ENCODE data around the gene SFT2D3. TPM values are rescaled to one million over a fixed set of nuclear protein-coding genes. Genes with fewer than 3 reads are reported as not detected.
A peak's percentile ranks its signal among the peaks of the same experiment; 100 is the strongest.

The SFT2D3 gene
- total RNA-seq, 2 experiments from 2014 or later: 3.9 to 4.4 TPM

- Mint-ChIP-seq H3K27me3 (peaks cover 56% of the 10 kb centered on the region), H3K4me3 (no peak overlapping the region), H3K36me3 (no peaks in the 10 kb centered on the region), H3K9me3 (no peaks in the 10 kb centered on the region), H3K27ac (no peak overlapping the region), H3K4me1 (peaks cover 5% of the 10 kb centered on the region)
- no peak for DNase-seq
These were observed 27.8 kb upstream of the SFT2D3 start for GRCh38 chr2:127673291-127674069.

- H3K27me3 Mint-ChIP-seq: peaks cover 52% of the 10 kb centered on the region
- H3K4me1 Mint-ChIP-seq: peaks cover 5% of the 10 kb centered on the region
- H3K4me3 Mint-ChIP-seq: peak overlapping the region; percentile 68
- no peak overlapping the region for H3K27ac Mint-ChIP-seq
- H3K9me3 Mint-ChIP-seq: no peaks in the 10 kb centered on the region
- H3K36me3 Mint-ChIP-seq: no peaks in the 10 kb centered on the region
- DNase-seq: peak; percentile 36
These were observed 26.8 kb upstream of the SFT2D3 start for GRCh38 chr2:127674241-127675209.

- Mint-ChIP-seq H3K4me1 (peaks cover 5% of the 10 kb centered on the region), H3K27me3 (peaks cover 41% of the 10 kb centered on the region), H3K9me3 (no peaks in the 10 kb centered on the region), H3K4me3 (peak within 1 kb of the TSS; percentile 68), H3K36me3 (no peaks in the 10 kb centered on the region), H3K27ac (no peak within 1 kb of the TSS)
- no peak for DNase-seq
These were observed 25.7 kb upstream of the SFT2D3 start, which contains the start of gene LIMS2 for GRCh38 chr2:127675331-127676261. Gene LIMS2 (minus strand): TSS chr2:127675530. CDS start chr2:127675024, 506 bp downstream.

- no peaks in the 10 kb centered on the region for H3K9me3 Mint-ChIP-seq
- H3K27me3 Mint-ChIP-seq: peaks cover 40% of the 10 kb centered on the region
- peaks cover 5% of the 10 kb centered on the region for H3K4me1 Mint-ChIP-seq
- H3K4me3 Mint-ChIP-seq: no peak overlapping the region
- DNase-seq: no peak
- H3K36me3 Mint-ChIP-seq: no peaks in the 10 kb centered on the region
- H3K27ac Mint-ChIP-seq: no peak overlapping the region
These were observed 24.4 kb upstream of the SFT2D3 start for GRCh38 chr2:127676906-127677305.

- H3K4me3 Mint-ChIP-seq: no peak overlapping the region
- H3K9me3 Mint-ChIP-seq: no peaks in the 10 kb centered on the region
- H3K4me1 Mint-ChIP-seq: peaks cover 5% of the 10 kb centered on the region
- H3K27me3 Mint-ChIP-seq: peaks cover 26% of the 10 kb centered on the region
- no peak for DNase-seq
- H3K27ac Mint-ChIP-seq: no peak overlapping the region
- no peaks in the 10 kb centered on the region for H3K36me3 Mint-ChIP-seq
These were observed 22.8 kb upstream of the SFT2D3 start for GRCh38 chr2:127678531-127678930.

- Mint-ChIP-seq H3K36me3 (no peaks in the 10 kb centered on the region), H3K27ac (no peak overlapping the region), H3K4me1 (peaks cover 5% of the 10 kb centered on the region), H3K4me3 (no peak overlapping the region), H3K9me3 (no peaks in the 10 kb centered on the region), H3K27me3 (peaks cover 22% of the 10 kb centered on the region)
- no peak for DNase-seq
These were observed 22.3 kb upstream of the SFT2D3 start for GRCh38 chr2:127678991-127679390.

GRCh38 chr2:127679680-127680361 is 21.5 kb upstream of the SFT2D3 start:
- no peak overlapping the region for H3K4me3 Mint-ChIP-seq
- H3K27me3 Mint-ChIP-seq: peaks cover 15% of the 10 kb centered on the region
- H3K9me3 Mint-ChIP-seq: no peaks in the 10 kb centered on the region
- no peaks in the 10 kb centered on the region for H3K36me3 Mint-ChIP-seq
- DNase-seq: no peak
- no peak overlapping the region for H3K27ac Mint-ChIP-seq
- peaks cover 1% of the 10 kb centered on the region for H3K4me1 Mint-ChIP-seq

- Mint-ChIP-seq H3K27me3 (peaks cover 12% of the 10 kb centered on the region), H3K4me3 (no peak overlapping the region)
- DNase-seq: no peak
These were observed 20.5 kb upstream of the SFT2D3 start for GRCh38 chr2:127680706-127681287.

GRCh38 chr2:127681288-127681804 is 20.0 kb upstream of the SFT2D3 start:
- Mint-ChIP-seq H3K9me3 (no peaks in the 10 kb centered on the region), H3K36me3 (no peaks in the 10 kb centered on the region), H3K27me3 (peaks cover 7% of the 10 kb centered on the region), H3K4me1 (no peaks in the 10 kb centered on the region), H3K4me3 (no peak overlapping the region), H3K27ac (no peak overlapping the region)
- DNase-seq: no peak

More at GRCh38 chr2:127680706-127681287, 20.5 kb upstream of the SFT2D3 start:
- H3K27ac Mint-ChIP-seq: no peak overlapping the region
- no peaks in the 10 kb centered on the region for H3K9me3 Mint-ChIP-seq
- H3K4me1 Mint-ChIP-seq: peaks cover under 1% of the 10 kb centered on the region
- H3K36me3 Mint-ChIP-seq: no peaks in the 10 kb centered on the region

- H3K4me1 Mint-ChIP-seq: no peaks in the 10 kb centered on the region
- H3K27ac Mint-ChIP-seq: no peak overlapping the region
- no peak for DNase-seq
- no peaks in the 10 kb centered on the region for H3K9me3 Mint-ChIP-seq
- H3K4me3 Mint-ChIP-seq: no peak overlapping the region
- no peaks in the 10 kb centered on the region for H3K36me3 Mint-ChIP-seq
- H3K27me3 Mint-ChIP-seq: peaks cover 3% of the 10 kb centered on the region
These were observed 19.1 kb upstream of the SFT2D3 start for GRCh38 chr2:127681976-127682857.

- Mint-ChIP-seq H3K36me3 (no peaks in the 10 kb centered on the region), H3K27me3 (no peaks in the 10 kb centered on the region), H3K4me1 (no peaks in the 10 kb centered on the region), H3K4me3 (no peak overlapping the region), H3K9me3 (no peaks in the 10 kb centered on the region), H3K27ac (no peak overlapping the region)
- DNase-seq: no peak
These were observed 18.2 kb upstream of the SFT2D3 start for GRCh38 chr2:127683056-127683455.

GRCh38 chr2:127683757-127684156 is 17.5 kb upstream of the SFT2D3 start:
- H3K27me3 Mint-ChIP-seq: no peaks in the 10 kb centered on the region
- H3K9me3 Mint-ChIP-seq: peaks cover 4% of the 10 kb centered on the region
- no peak for DNase-seq
- H3K4me1 Mint-ChIP-seq: no peaks in the 10 kb centered on the region
- no peak overlapping the region for H3K27ac Mint-ChIP-seq
- no peaks in the 10 kb centered on the region for H3K36me3 Mint-ChIP-seq
- no peak overlapping the region for H3K4me3 Mint-ChIP-seq

Data from activated naive CD8-positive, alpha-beta T cell treated with anti-CD3 and anti-CD28 coated beads for 36 hours (primary cell).